ENCODE results near the gene GRK3. TPM values are rescaled to one million over a fixed set of nuclear protein-coding genes. Genes with fewer than 3 reads are reported as not detected.
"Not testable (repeated sequence)": the region's sequence is repeated elsewhere in the genome, so short reads cannot be mapped to it uniquely, and the experiment has no call there.

Gene GRK3
- total RNA-seq, 4 donors from 2014 or later: 0.49 to 1.1 (median 0.81) TPM

DNA sequence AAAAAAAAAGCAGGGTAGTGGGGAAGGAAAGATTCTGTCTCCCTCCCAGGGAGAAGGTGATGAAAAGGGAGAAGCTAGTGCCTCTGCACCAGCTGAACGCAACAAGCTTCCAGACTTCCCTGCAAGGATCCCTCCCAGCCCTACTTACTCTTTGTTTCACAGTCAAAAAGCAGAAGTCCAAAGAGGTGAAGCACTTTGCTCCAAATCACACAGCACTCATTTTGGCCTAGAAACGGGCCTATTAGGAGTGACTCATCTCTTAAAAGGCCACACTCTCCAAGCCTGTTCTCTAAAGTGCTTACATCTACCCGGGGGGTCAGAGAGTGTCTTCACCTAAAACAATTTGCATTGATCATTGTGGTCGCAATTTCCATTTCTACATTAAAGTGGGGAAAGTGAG lies 17.7 kb upstream of the GRK3 start:
- TF ChIP-seq POLR2A (IDR thresholded peaks at IDR 0.05) (no peak), CTCF (IDR thresholded peaks at IDR 0.05 in 4 of 5, conservative IDR thresholded peaks at IDR 0.05 in 1 of 5) (no peak)
- no peak overlapping the region for H3K4me3 ChIP-seq
- peak in 1 of 2 donors; percentile 24 for DNase-seq
- ATAC-seq: no peak
- no peaks in the 10 kb centered on the region for H3K9me3 ChIP-seq
- H3K4me1 ChIP-seq: no peaks in the 10 kb centered on the region
- intact Hi-C loops (cut with DNase I; ENCODE audit: low total_unique reads) (no loop called here), in situ Hi-C loops (cut with MboI; ENCODE audit: low sequenced_read_pairs in 4 of 4) (no loop called here)
- no peaks in the 10 kb centered on the region for H3K36me3 ChIP-seq
- no peaks in the 10 kb centered on the region for H3K27me3 ChIP-seq
- H3K27ac ChIP-seq: no peak overlapping the region

DNA sequence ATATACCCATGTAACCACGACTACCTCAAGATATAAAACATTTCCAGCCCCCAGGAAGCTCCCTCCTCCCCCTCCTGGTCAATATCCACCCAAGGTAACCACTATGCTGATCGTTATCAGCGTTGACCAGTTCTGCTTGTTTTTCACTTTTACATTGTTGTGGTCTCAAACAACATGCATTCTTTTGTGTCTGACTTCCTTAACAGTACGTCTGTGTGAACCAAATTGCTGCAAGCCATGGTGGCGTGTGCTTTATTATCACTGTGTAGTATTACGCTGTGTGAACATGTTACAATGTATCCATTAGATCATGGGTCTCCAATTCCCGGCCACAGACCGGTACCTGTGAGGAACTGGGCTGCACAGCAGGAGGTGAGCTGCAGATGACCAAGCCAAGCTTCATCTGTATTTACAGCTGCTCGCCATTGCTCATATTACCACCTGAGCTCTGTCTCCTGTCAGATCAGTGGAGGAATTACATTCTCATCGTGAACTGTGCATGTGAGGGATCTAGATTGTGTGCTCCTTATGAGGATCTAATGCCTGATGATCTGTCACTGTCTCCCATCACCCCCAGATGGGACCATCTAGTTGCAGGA lies 15.5 kb upstream of the GRK3 start:
- TF ChIP-seq CTCF (IDR thresholded peaks at IDR 0.05 in 4 of 5, conservative IDR thresholded peaks at IDR 0.05 in 1 of 5): no peak
- TF ChIP-seq POLR2A (IDR thresholded peaks at IDR 0.05): no peak
- Histone ChIP-seq H3K27ac (no peak overlapping the region), H3K36me3 (no peaks in the 10 kb centered on the region), H3K9me3 (no peaks in the 10 kb centered on the region), H3K27me3 (no peaks in the 10 kb centered on the region), H3K4me3 (no peak overlapping the region), H3K4me1 (no peaks in the 10 kb centered on the region)
- intact Hi-C loops (cut with DNase I; ENCODE audit: low total_unique reads): no loop called here
- DNase-seq: no peak
- in situ Hi-C loops (cut with MboI; ENCODE audit: low sequenced_read_pairs in 4 of 4): no loop called here
- ATAC-seq: no peak

- in situ Hi-C loops (cut with MboI; ENCODE audit: low sequenced_read_pairs in 4 of 4) (loop anchor here in 1 of 4 donors (25.0 kb wide), 1 partner anchor 111 kb away; no protein-coding TSS in a partner anchor), intact Hi-C loops (cut with DNase I; ENCODE audit: low total_unique reads) (no loop called here)
- no peaks in the 10 kb centered on the region for H3K4me1 ChIP-seq
- no peaks in the 10 kb centered on the region for H3K9me3 ChIP-seq
- ATAC-seq (no peak), DNase-seq (no peak)
- H3K4me3 ChIP-seq: no peak overlapping the region
- TF ChIP-seq CTCF (IDR thresholded peaks at IDR 0.05 in 4 of 5, conservative IDR thresholded peaks at IDR 0.05 in 1 of 5): no peak
- H3K27ac ChIP-seq: no peak overlapping the region
- H3K36me3 ChIP-seq: no peaks in the 10 kb centered on the region
- no peaks in the 10 kb centered on the region for H3K27me3 ChIP-seq
These were observed 13.1 kb upstream of the GRK3 start for GRCh38 chr22:25551396-25551795.

DNA sequence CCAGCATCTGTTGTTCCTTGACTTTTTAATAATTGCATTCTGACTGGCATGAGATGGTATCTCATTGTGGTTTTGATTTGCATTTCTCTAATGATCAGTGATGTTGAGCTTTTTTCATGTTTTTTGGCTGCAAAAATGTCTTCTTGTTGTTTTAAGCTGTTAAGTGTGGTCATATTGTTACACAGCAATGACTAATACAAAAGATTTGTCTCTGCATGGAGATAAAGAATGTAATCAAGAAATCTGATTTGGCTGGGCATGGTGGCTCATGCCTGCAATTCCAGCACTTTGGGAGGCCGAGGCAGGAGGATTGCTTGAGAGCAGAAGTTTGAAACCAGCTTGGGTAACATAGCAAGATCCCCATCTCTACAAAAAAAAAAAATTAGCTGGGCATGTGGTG lies 12.1 kb upstream of the GRK3 start:
- H3K36me3 ChIP-seq; H3K27ac ChIP-seq; ATAC-seq; DNase-seq; H3K27me3 ChIP-seq; H3K9me3 ChIP-seq; intact Hi-C loops (cut with DNase I; ENCODE audit: low total_unique reads); H3K4me1 ChIP-seq; H3K4me3 ChIP-seq: not testable (repeated sequence)
- in situ Hi-C loops (cut with MboI; ENCODE audit: low sequenced_read_pairs in 4 of 4): loop anchor here in 1 of 4 donors (25.0 kb wide), 1 partner anchor 110 kb away; no protein-coding TSS in a partner anchor

DNA sequence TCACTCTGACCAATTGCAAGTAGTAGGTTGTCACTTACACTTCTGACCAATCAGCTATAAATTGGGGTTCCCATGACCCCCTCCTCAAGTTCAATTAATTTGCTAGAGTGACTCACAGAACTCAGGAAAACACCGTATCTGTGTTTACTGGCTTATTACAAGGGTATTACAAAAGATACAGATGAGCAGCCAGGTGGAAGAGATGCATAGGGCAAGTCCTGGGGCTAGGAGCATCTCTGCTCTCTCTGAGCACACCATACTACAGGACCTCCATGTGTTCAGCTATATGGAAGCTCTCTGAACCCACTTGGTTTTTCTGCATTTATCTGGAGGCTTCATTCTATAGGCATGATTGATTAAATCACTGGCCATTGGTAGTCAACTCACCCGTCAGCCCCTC lies 11.3 kb upstream of the GRK3 start:
- intact Hi-C loops (cut with DNase I; ENCODE audit: low total_unique reads): no loop called here
- in situ Hi-C loops (cut with MboI; ENCODE audit: low sequenced_read_pairs in 4 of 4): loop anchor here in 1 of 4 donors (25.0 kb wide), 1 partner anchor 109 kb away; no protein-coding TSS in a partner anchor
- no peak overlapping the region for H3K4me3 ChIP-seq
- DNase-seq (no peak), ATAC-seq (no peak)
- no peak overlapping the region for H3K27ac ChIP-seq
- no peaks in the 10 kb centered on the region for H3K27me3 ChIP-seq
- no peaks in the 10 kb centered on the region for H3K4me1 ChIP-seq
- TF ChIP-seq CTCF (IDR thresholded peaks at IDR 0.05 in 4 of 5, conservative IDR thresholded peaks at IDR 0.05 in 1 of 5) (no peak), POLR2A (IDR thresholded peaks at IDR 0.05) (no peak)
- H3K36me3 ChIP-seq: no peaks in the 10 kb centered on the region
- no peaks in the 10 kb centered on the region for H3K9me3 ChIP-seq

Measured in gastrocnemius medialis (tissue), 4 donors.